K562 (cell line): ENCODE results near the gene CD248.

Experiments
- CBFB ChIP-seq: sonication (generic); formaldehyde crosslinking; IDR thresholded peaks from 2 replicates; pipeline ENCODE4 v1.4.0; 2020; ENCODE audit warnings: mild to moderate bottlenecking, missing genetic modification reagents
- CTCF ChIP-seq, 3 experiments: IDR thresholded peaks in 2 of 3; conservative IDR thresholded peaks in 1 of 3; 2 replicates each; pipeline ENCODE4 v1.5.1; 2011 to 2012; ENCODE audit warnings: low read length in 3 of 3, mild to moderate bottlenecking in 3 of 3, control low read depth in 2 of 3, improper control_type of control experiment in 1 of 3, inconsistent platforms in 1 of 3, low read depth in 1 of 3, mixed read lengths in 1 of 3, moderate library complexity in 1 of 3; ENCODE audit not compliant: insufficient read depth in 2 of 3
- FOXK2 ChIP-seq, 2 experiments: fragments of 450-650 bp; IDR thresholded peaks in 1 of 2; conservative IDR thresholded peaks in 1 of 2; 2 replicates each; pipeline ENCODE4 v1.6.1; 2016; ENCODE audit warnings: low read depth in 2 of 2, mild to moderate bottlenecking in 1 of 2
- HNRNPLL ChIP-seq: fragments of 200-400 bp; formaldehyde crosslinking; IDR thresholded peaks from 2 replicates; pipeline ENCODE4 v1.6.1; 2017; ENCODE audit warnings: low read length, low read depth, mild to moderate bottlenecking; ENCODE audit not compliant: poor library complexity, severe bottlenecking
- MAFG ChIP-seq: fragments of 450-650 bp; conservative IDR thresholded peaks from 2 replicates; pipeline ENCODE4 v1.6.1; 2016; ENCODE audit warnings: missing genetic modification characterization, missing compliant biosample characterization
- MTA1 ChIP-seq: fragments of 450-650 bp; IDR thresholded peaks from 2 replicates; pipeline ENCODE4 v1.6.1; 2017; ENCODE audit warnings: borderline replicate concordance
- NR2F6 ChIP-seq: fragments of 450-650 bp; formaldehyde crosslinking; IDR thresholded peaks from 2 replicates; pipeline ENCODE4 v1.4.0; 2020; ENCODE audit warnings: mild to moderate bottlenecking
- PCBP1 ChIP-seq: fragments of 200-400 bp; formaldehyde crosslinking; IDR thresholded peaks from 2 replicates; pipeline ENCODE4 v1.6.1; 2018; ENCODE audit warnings: mild to moderate bottlenecking, low read depth, low read length; ENCODE audit not compliant: poor library complexity, severe bottlenecking
- POLR3A ChIP-seq: IDR thresholded peaks from 2 replicates; pipeline ENCODE4 v1.6.1; 2011; ENCODE audit warnings: borderline replicate concordance, mild to moderate bottlenecking, moderate library complexity; ENCODE audit not compliant: insufficient read length, insufficient read depth; ENCODE audit errors: extremely low read depth
- TAL1 ChIP-seq: fragments of 450-650 bp; IDR thresholded peaks from 2 replicates; pipeline ENCODE4 v1.6.1; 2016; ENCODE audit warnings: mild to moderate bottlenecking
- ZNF23 ChIP-seq: fragments of 250-450 bp; sonication (Bioruptor Pico); IDR thresholded peaks from 2 replicates; pipeline ENCODE4 v1.4.0; 2020; ENCODE audit warnings: mild to moderate bottlenecking
- ZNF282 ChIP-seq: sonication (generic); formaldehyde crosslinking; IDR thresholded peaks from 2 replicates; pipeline ENCODE4 v1.8.1; 2023; ENCODE audit warnings: missing genetic modification reagents

GRCh38 chr11:66325263-66325671 is 8.4 kb upstream of the CD248 start:
- TF ChIP-seq NR2F6 (no peak), MTA1 (no peak), CTCF (IDR thresholded peaks at IDR 0.05 in 2 of 3, conservative IDR thresholded peaks at IDR 0.05 in 1 of 3; ENCODE audit: insufficient read depth in 2 of 3, low read depth in 1 of 3, low read length in 3 of 3) (no peak), PCBP1 (no peak), ZNF23 (CRISPR knock-in tag) (no peak), TAL1 (no peak), ZNF282 (no peak), HNRNPLL (no peak), MAFG (tag) (no peak), FOXK2 (conservative IDR thresholded peaks at IDR 0.05 in 1 of 2, IDR thresholded peaks at IDR 0.05 in 1 of 2; ENCODE audit: low read depth in 2 of 2) (no peak), CBFB (CRISPR knock-in tag) (no peak), POLR3A (no peak)
